OCI-LY1 (cell line): ENCODE measurements around the gene CMBL.
"Not testable (repeated sequence)": the region's sequence is repeated elsewhere in the genome, so short reads cannot be mapped to it uniquely, and the experiment has no call there.

ENCODE experiments used
- H2AFZ ChIP-seq: fragments of 200-600 bp; sonication (generic), shearing (Covaris generic); 2 replicates; pipeline ENCODE4 v1.6.0; 2014; ENCODE audit warnings: antibody characterized with exemption, mild to moderate bottlenecking, low read length
- H3F3A ChIP-seq: fragments of 200-600 bp; sonication (generic), shearing (Covaris generic); 2 replicates; pipeline ENCODE4 v1.6.0; 2014; ENCODE audit warnings: mild to moderate bottlenecking, antibody characterized with exemption, low read length, moderate library complexity; ENCODE audit not compliant: insufficient read depth
- H3K27ac ChIP-seq: fragments of 200-600 bp; sonication (generic); 2 replicates; pipeline ENCODE4 v1.5.1; 2014; ENCODE audit warnings: low read length, mixed run types, mild to moderate bottlenecking, low read depth; ENCODE audit not compliant: poor library complexity, severe bottlenecking
- H3K27me3 ChIP-seq: fragments of 200-600 bp; sonication (generic); 2 replicates; pipeline ENCODE4 v1.6.0; 2014; ENCODE audit warnings: antibody characterized with exemption, mild to moderate bottlenecking, low read length, moderate library complexity; ENCODE audit not compliant: insufficient read depth
- H3K36me3 ChIP-seq: fragments of 200-600 bp; sonication (generic); 2 replicates; pipeline ENCODE4 v1.6.1; 2014; ENCODE audit warnings: mild to moderate bottlenecking, antibody characterized with exemption, low read length, moderate library complexity, mixed read lengths; ENCODE audit not compliant: insufficient read depth
- H3K4me1 ChIP-seq: fragments of 200-600 bp; sonication (generic); 2 replicates; pipeline ENCODE4 v1.5.1; 2014; ENCODE audit warnings: mild to moderate bottlenecking, low read length, moderate library complexity; ENCODE audit not compliant: insufficient read depth, severe bottlenecking
- H3K4me2 ChIP-seq: fragments of 200-600 bp; sonication (generic), shearing (Covaris generic); 2 replicates; pipeline ENCODE4 v1.6.1; 2014; ENCODE audit warnings: low read length
- H3K4me3 ChIP-seq: fragments of 200-600 bp; sonication (generic); 2 replicates; pipeline ENCODE4 v1.5.1; 2014; ENCODE audit warnings: low read length, low read depth, mild to moderate bottlenecking, mixed read lengths; ENCODE audit not compliant: poor library complexity, severe bottlenecking
- H3K79me2 ChIP-seq: fragments of 200-600 bp; shearing (Covaris generic); 2 replicates; pipeline ENCODE4 v1.6.1; 2016; ENCODE audit warnings: mixed run types, low read length, mixed read lengths; ENCODE audit not compliant: insufficient read depth
- H3K9ac ChIP-seq: fragments of 200-600 bp; sonication (generic), shearing (Covaris generic); 2 replicates; pipeline ENCODE4 v1.6.1; 2014; ENCODE audit warnings: mild to moderate bottlenecking, low read length, mixed read lengths
- H3K9me2 ChIP-seq: fragments of 200-600 bp; sonication (generic), shearing (Covaris generic); 2 replicates; pipeline ENCODE4 v1.6.1; 2014; ENCODE audit warnings: low read depth, mild to moderate bottlenecking, low read length, mixed read lengths
- H3K9me3 ChIP-seq: fragments of 200-600 bp; shearing (Covaris generic); 2 replicates; pipeline ENCODE4 v1.6.1; 2014; ENCODE audit warnings: low read length, mixed read lengths
- H4K20me1 ChIP-seq: fragments of 200-600 bp; sonication (generic), shearing (Covaris generic); 2 replicates; pipeline ENCODE4 v1.6.0; 2016; ENCODE audit warnings: mild to moderate bottlenecking, low read length; ENCODE audit not compliant: insufficient read depth
- CTCF ChIP-seq: fragments of 200-600 bp; sonication (generic), shearing (Covaris generic); IDR thresholded peaks from 2 replicates; pipeline ENCODE4 v1.5.1; 2017; ENCODE audit warnings: mild to moderate bottlenecking, antibody characterized with exemption, low read length, moderate library complexity, mixed read lengths
- EZH2 ChIP-seq: fragments of 200-600 bp; sonication (generic), shearing (Covaris generic); IDR thresholded peaks from 2 replicates; pipeline ENCODE4 v1.8.0; 2017; ENCODE audit warnings: borderline replicate concordance, mixed run types, mild to moderate bottlenecking, antibody characterized with exemption, low read length, moderate library complexity, mixed read lengths

Gene CMBL

DNA sequence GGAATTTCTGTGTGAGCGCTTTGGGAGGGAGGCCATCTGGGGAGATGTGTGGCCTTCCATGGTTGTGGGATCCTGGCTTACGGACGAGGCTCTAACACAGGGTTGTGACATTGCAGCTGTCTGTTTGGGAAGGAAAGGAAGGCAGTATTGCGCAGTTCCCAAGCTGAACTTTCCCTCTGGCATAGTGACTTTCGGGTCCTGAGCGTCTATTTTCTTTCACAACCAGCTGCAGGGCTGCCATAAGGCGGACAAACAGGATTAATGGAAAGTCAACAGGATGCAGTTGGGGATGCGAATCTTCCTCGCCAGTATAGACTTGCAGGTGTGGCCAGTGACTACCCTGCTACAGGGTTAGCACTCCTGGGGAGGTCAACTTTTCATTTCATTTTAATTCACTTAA, 31.7 kb downstream of the CMBL start:
- Histone ChIP-seq H2AFZ (no peak overlapping the region), H4K20me1 (no peaks in the 10 kb centered on the region), H3F3A (no peaks in the 10 kb centered on the region), H3K9me3 (0 out of 2 replicates have a peak, but pooled peaks cover 5% of the 10 kb centered on the region), H3K36me3 (no peaks in the 10 kb centered on the region; the same call in 1 of the 2 replicates), H3K27me3 (peaks cover 6% of the 10 kb centered on the region; the same call in 1 of the 2 replicates), H3K9ac (no peak overlapping the region), H3K27ac (no peak overlapping the region), H3K4me2 (no peak overlapping the region), H3K9me2 (no peaks in the 10 kb centered on the region), H3K4me3 (no peak overlapping the region), H3K79me2 (no peaks in the 10 kb centered on the region), H3K4me1 (no peaks in the 10 kb centered on the region)
- no peak for TF ChIP-seq CTCF
- no peak for TF ChIP-seq EZH2

DNA sequence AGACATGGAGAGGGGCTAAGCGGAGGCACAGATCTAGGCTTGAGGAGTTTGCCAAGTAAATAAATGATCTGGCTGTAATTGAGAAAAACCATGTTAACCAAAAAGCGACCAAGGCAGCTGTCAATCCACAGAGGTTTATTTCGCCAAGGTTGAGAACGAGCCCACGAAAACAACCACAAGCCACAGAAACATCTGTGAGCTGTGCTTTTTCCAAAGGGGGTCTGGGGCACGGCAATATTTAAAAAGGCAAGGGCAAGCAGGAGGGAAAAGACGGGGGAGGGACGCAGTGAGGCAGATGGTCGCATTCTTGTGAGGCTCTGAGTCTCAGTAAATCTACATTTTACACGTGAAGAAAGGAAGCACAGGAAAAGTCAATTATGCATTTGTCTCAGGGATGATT, 32.2 kb downstream of the CMBL start:
- no peak overlapping the region for H3K9ac ChIP-seq
- no peaks in the 10 kb centered on the region for H4K20me1 ChIP-seq
- no peak overlapping the region for H3K27ac ChIP-seq
- no peaks in the 10 kb centered on the region for H3F3A ChIP-seq
- no peaks in the 10 kb centered on the region for H3K4me1 ChIP-seq
- peaks cover 6% of the 10 kb centered on the region; the same call in 1 of the 2 replicates for H3K27me3 ChIP-seq
- no peaks in the 10 kb centered on the region for H3K79me2 ChIP-seq
- H3K4me3 ChIP-seq, result no peak overlapping the region
- no peak overlapping the region for H3K4me2 ChIP-seq
- no peak overlapping the region for H2AFZ ChIP-seq
- no peaks in the 10 kb centered on the region for H3K9me2 ChIP-seq
- no peaks in the 10 kb centered on the region; the same call in 1 of the 2 replicates for H3K36me3 ChIP-seq
- H3K9me3 ChIP-seq, result 0 out of 2 replicates have a peak, but pooled peaks cover 5% of the 10 kb centered on the region
- TF ChIP-seq CTCF (no peak), EZH2 (no peak)

GRCh38 chr5:10272875-10273209, 34.9 kb downstream of the CMBL start:
- not testable (repeated sequence) for H3K4me1 ChIP-seq, H4K20me1 ChIP-seq, H3K27ac ChIP-seq, H3K9ac ChIP-seq, H3K36me3 ChIP-seq, H2AFZ ChIP-seq, H3K9me3 ChIP-seq, H3K4me3 ChIP-seq, H3K79me2 ChIP-seq, H3K27me3 ChIP-seq, H3F3A ChIP-seq, H3K9me2 ChIP-seq, H3K4me2 ChIP-seq

GRCh38 chr5:10272053-10272874, 35.4 kb downstream of the CMBL start:
- TF ChIP-seq CTCF, result no peak
- TF ChIP-seq EZH2, result no peak
- Histone ChIP-seq H3K4me1 (no peaks in the 10 kb centered on the region), H3K79me2 (no peaks in the 10 kb centered on the region), H3K27ac (no peak overlapping the region), H3F3A (no peaks in the 10 kb centered on the region), H2AFZ (no peak overlapping the region), H3K4me2 (no peak overlapping the region), H4K20me1 (no peaks in the 10 kb centered on the region), H3K9me3 (0 out of 2 replicates have a peak, but pooled peaks cover 5% of the 10 kb centered on the region), H3K9ac (no peak overlapping the region), H3K9me2 (no peaks in the 10 kb centered on the region), H3K36me3 (no peaks in the 10 kb centered on the region; the same call in 1 of the 2 replicates), H3K4me3 (no peak overlapping the region), H3K27me3 (peaks cover 6% of the 10 kb centered on the region; the same call in 1 of the 2 replicates)
